ENCODE data around the gene CAPN13. TPM values are rescaled to one million over a fixed set of nuclear protein-coding genes. Genes with fewer than 3 reads are reported as not detected.

CAPN13 gene
- total RNA-seq, 1 donor from 2014 or later = not detected

GRCh38 chr2:30798536-30798991, 8.7 kb downstream of the CAPN13 start:
- DNase-seq (ENCODE audit: low spot score in 2 of 2, unreplicated experiment in 2 of 2) = no peak
- no peak for TF ChIP-seq CTCF (IDR thresholded peaks at IDR 0.05; ENCODE audit: unreplicated experiment)
- Mint-ChIP-seq H3K4me1 (peaks cover 15% of the 10 kb centered on the region), H3K36me3 (no peaks in the 10 kb centered on the region), H3K27ac (peak overlapping the region; percentile 4), H3K9me3 (peaks cover 7% of the 10 kb centered on the region), H3K27me3 (ENCODE audit: low read depth) (peaks cover 3% of the 10 kb centered on the region), H3K4me3 (no peak overlapping the region)

DNA sequence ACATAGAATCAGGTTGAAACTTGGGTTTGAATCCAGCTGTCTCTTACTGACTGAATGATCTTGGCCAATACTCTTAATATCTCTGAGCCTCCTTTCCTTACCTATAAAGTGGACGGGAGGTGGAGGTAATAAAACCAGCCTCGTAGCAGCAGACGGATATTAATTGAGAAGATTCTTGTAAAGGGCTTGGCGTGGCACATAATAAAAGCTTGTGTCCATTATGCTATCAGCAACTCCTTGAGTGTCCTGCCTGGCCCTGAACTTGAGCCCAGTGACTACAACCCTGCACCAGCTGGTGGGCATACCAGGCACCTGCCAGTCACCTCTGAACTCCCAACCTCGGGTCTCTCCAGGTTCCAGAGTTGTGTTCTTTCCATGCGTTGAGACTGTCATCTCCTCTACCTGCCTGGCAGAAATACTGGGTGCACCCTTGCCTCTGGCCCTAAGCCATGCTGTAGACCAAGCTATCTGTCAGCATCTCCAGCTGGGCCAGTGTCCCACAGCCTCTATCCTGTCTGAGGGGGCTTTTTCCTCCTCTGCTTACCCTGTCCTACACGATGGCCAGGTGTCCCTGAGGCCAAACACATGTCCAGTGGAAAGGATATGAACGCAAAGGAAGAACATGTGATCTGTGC, 9.7 kb downstream of the CAPN13 start:
- H3K36me3 Mint-ChIP-seq = no peaks in the 10 kb centered on the region

GRCh38 chr2:30796699-30797098, 10.5 kb downstream of the CAPN13 start:
- H3K36me3 Mint-ChIP-seq = no peaks in the 10 kb centered on the region
- no peak for TF ChIP-seq CTCF (IDR thresholded peaks at IDR 0.05; ENCODE audit: unreplicated experiment)
- H3K9me3 Mint-ChIP-seq = peaks cover 8% of the 10 kb centered on the region
- peaks cover 2% of the 10 kb centered on the region for H3K27me3 Mint-ChIP-seq (ENCODE audit: low read depth)
- peaks cover 15% of the 10 kb centered on the region for H3K4me1 Mint-ChIP-seq
- no peak overlapping the region for H3K4me3 Mint-ChIP-seq
- DNase-seq (ENCODE audit: low spot score in 2 of 2, unreplicated experiment in 2 of 2) = no peak
- H3K27ac Mint-ChIP-seq = no peak overlapping the region

More for the DNA sequence above, 9.7 kb downstream of the CAPN13 start:
- H3K27me3 Mint-ChIP-seq (ENCODE audit: low read depth) = peaks cover 2% of the 10 kb centered on the region
- peaks cover 8% of the 10 kb centered on the region for H3K9me3 Mint-ChIP-seq
- H3K27ac Mint-ChIP-seq = no peak overlapping the region
- H3K4me3 Mint-ChIP-seq = no peak overlapping the region
- peaks cover 15% of the 10 kb centered on the region for H3K4me1 Mint-ChIP-seq
- TF ChIP-seq CTCF (IDR thresholded peaks at IDR 0.05; ENCODE audit: unreplicated experiment) = no peak
- no peak for DNase-seq (ENCODE audit: low spot score in 2 of 2, unreplicated experiment in 2 of 2)

GRCh38 chr2:30792521-30792920, 14.7 kb downstream of the CAPN13 start:
- Mint-ChIP-seq H3K36me3 (no peaks in the 10 kb centered on the region), H3K9me3 (peaks cover 8% of the 10 kb centered on the region), H3K4me3 (no peak overlapping the region), H3K27ac (no peak overlapping the region), H3K27me3 (ENCODE audit: low read depth) (peaks cover 9% of the 10 kb centered on the region), H3K4me1 (peaks cover 7% of the 10 kb centered on the region)
- DNase-seq (ENCODE audit: low spot score in 2 of 2, unreplicated experiment in 2 of 2) = no peak
- no peak for TF ChIP-seq CTCF (IDR thresholded peaks at IDR 0.05; ENCODE audit: unreplicated experiment)

DNA sequence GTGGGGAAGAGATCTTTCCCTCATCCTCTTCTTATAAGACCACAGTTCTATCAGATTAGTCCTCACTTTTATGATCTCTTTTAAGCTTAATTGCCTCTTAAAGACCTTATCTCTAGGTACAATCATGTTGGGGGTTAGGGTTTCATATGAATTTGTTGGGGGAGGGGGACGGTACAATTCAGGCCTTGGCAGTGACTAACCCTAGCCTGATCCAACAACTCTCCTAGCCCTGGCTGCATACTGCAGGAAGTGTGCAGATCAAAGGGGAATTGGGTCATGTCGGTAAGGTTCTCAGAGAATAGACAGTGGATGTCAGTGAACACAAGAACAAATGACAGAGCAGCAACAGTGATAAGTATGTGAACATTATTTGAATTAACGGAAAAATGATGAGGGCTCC, 16.4 kb downstream of the CAPN13 start:
- Mint-ChIP-seq H3K4me1 (no peaks in the 10 kb centered on the region), H3K9me3 (peaks cover 8% of the 10 kb centered on the region), H3K27ac (no peak overlapping the region), H3K27me3 (ENCODE audit: low read depth) (peaks cover 22% of the 10 kb centered on the region), H3K4me3 (no peak overlapping the region), H3K36me3 (no peaks in the 10 kb centered on the region)
- TF ChIP-seq CTCF (IDR thresholded peaks at IDR 0.05; ENCODE audit: unreplicated experiment) = no peak
- DNase-seq (ENCODE audit: low spot score in 2 of 2, unreplicated experiment in 2 of 2) = no peak
